AG09319 (cell line): ENCODE results near the gene TRIM22.
"Not testable (repeated sequence)": the region's sequence is repeated elsewhere in the genome, so short reads cannot be mapped to it uniquely, and the experiment has no call there.

Source experiments
- DNase-seq: peaks from one replicate; pipeline ENCODE4 v3.0.0-alpha.2; 2010; ENCODE audit warnings: low read depth; ENCODE audit errors: extremely low read depth
- TF ChIP-seq, protein P1 (sequence below): IDR thresholded peaks from 2 replicates; pipeline ENCODE4 v1.5.1; 2011; ENCODE audit warnings: low read depth, mild to moderate bottlenecking, inconsistent platforms, low read length, moderate library complexity

The TRIM22 gene

DNA sequence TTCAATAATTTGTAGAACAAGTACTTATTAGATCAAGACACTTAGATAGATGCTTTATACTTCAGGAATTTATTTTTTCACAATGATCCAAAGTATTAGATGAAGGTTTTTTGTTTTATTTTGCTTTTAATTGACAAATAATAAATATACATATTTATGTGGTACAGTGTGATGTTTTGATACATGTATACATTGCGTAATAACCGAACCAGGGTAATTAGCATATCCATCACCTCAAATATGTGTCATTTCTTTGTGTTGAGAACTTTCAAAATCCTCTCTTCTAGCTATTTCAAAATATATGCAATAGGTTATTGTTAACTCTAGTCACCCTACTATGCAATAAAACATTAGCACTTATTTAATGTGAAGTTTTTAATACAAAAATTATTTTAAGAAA lies 26.1 kb upstream of the TRIM22 start:
- no peak for DNase-seq
- TF ChIP-seq, protein P1, sequence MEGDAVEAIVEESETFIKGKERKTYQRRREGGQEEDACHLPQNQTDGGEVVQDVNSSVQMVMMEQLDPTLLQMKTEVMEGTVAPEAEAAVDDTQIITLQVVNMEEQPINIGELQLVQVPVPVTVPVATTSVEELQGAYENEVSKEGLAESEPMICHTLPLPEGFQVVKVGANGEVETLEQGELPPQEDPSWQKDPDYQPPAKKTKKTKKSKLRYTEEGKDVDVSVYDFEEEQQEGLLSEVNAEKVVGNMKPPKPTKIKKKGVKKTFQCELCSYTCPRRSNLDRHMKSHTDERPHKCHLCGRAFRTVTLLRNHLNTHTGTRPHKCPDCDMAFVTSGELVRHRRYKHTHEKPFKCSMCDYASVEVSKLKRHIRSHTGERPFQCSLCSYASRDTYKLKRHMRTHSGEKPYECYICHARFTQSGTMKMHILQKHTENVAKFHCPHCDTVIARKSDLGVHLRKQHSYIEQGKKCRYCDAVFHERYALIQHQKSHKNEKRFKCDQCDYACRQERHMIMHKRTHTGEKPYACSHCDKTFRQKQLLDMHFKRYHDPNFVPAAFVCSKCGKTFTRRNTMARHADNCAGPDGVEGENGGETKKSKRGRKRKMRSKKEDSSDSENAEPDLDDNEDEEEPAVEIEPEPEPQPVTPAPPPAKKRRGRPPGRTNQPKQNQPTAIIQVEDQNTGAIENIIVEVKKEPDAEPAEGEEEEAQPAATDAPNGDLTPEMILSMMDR: no peak

DNA sequence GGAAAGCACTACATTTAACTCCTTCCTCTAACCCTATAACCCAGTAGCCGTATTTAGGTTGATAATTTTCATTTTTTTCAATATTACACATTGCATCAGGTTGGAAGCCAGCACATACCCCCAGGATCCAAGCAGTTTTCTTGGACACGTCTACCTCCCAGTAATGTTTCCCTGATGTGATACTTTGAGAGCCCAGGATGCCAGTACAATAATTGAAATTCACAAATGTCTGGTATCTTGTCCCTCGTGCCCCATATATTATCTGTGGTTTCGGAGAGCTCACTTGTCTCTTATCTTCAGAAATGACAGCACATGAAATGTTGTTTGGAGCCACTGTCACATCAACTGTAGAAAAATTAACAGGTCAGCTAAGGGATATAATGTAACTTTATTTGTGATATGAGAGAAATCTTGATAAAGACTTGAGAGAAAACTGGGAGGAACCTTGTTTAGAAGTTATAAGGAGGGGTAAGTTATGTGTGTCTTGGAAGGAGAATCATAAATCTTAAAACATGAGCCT lies 24.5 kb upstream of the TRIM22 start:
- no peak for DNase-seq
- TF ChIP-seq, protein P1: no peak

DNA sequence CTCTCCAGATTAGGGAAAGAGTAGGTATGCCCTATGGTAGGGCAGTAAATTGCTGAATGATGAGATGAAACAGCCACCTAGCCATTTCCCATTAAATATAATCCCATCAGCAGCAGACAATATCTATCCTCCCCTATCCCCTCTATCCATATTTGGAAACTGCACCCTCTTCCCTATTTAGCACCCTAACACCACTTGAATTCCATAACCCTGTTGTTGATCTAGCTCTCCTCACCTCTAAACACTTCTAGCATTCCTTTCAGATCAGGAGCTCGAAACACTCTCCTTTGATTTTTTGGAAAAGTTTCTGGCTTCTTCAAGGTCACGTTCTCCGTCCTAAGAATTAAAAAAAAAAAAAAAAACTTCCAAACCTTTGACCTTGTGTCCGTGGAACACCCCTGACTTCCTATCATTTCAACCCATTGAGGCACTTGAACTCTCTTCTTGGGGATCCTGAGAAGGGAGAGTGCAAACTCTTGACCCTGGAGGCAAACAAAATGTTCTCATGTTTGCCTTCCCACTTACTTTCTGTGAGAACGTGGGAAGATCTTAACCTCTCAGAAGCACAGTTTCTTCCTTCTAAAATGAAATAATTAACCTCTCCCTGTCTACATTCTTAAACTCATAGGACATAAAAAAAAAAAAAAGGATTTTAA lies 23.7 kb upstream of the TRIM22 start:
- TF ChIP-seq, protein P1: no peak
- DNase-seq: no peak

DNA sequence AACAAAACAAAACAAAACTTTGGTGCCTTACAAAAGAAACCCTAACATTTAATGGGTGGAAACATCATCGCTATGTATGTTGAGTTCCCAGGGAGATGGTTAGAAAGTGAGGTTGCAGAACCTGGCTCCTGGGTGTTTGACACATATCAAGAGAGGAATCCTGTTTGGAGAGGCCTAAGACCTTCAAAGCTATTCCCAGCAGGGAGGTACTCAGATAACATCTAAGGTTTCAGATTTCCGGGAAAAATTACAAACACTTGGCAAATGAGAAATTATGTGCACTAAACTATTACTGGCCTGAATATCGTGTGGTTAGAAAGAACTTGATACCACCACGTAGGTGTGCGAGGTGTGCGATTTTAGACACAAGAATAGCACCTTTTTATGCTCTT lies 23.2 kb upstream of the TRIM22 start:
- TF ChIP-seq, protein P1: no peak
- DNase-seq: no peak

DNA sequence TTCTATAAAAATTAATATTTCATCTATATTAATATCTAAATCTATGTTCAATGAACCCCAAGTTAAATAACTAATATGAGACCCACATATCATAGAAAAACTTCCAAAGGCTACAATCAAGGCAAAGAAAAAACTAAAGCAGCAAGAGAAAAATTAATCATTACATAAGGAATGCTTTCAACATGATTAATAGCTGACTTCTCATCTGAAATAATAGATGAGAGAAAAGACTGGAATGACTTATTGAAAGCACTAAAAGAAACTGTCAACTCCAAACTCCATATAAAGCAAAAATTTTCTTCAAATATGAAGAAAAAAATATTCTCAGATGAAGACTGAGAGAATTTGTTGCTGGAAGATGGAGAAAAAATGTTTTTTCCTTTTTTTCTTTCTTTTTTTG lies 17.8 kb upstream of the TRIM22 start:
- DNase-seq: no peak
- TF ChIP-seq, protein P1: no peak

DNA sequence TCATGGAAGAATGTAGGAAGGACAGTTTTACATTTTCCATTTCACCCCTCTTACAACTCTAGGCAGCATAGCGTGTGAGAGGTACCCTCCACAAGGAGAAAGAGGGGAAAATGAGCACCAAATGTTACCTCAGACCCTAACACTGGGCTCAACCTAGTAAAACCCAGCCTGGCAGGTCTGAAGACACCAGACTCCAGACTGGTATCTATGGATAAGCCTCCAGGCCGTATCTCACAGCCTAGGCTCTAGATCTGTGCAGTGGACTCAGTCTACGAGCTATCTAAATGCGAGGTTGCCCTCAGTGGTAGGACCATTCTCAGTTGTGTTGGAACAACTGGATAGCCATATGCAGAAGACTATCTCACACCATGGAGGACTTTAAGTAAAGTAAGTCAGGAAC lies 15.2 kb upstream of the TRIM22 start:
- DNase-seq: no peak

DNA sequence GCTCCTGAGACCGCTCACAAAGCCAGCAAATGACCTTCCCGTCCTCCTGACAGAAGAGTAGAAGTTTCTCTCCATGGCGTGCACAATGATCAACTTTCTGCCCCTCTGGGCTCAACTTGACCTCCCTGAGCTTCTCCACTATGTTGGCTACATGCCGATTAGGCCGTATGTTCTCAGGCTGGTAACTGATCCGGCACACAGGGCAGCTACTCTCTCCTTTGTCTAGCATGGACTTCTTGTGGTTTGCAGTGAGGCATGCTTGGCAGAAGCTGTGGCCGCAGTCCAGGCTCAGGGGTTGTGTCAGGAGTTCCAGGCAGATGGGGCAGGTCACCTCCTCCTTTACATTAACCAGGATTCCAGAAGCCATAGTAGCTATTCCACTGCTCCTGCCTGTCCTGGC lies 9.8 kb upstream of the TRIM22 start:
- no peak for DNase-seq
- TF ChIP-seq, protein P1: no peak

More for the DNA sequence above, 15.2 kb upstream of the TRIM22 start:
- TF ChIP-seq, protein P1: no peak

DNA sequence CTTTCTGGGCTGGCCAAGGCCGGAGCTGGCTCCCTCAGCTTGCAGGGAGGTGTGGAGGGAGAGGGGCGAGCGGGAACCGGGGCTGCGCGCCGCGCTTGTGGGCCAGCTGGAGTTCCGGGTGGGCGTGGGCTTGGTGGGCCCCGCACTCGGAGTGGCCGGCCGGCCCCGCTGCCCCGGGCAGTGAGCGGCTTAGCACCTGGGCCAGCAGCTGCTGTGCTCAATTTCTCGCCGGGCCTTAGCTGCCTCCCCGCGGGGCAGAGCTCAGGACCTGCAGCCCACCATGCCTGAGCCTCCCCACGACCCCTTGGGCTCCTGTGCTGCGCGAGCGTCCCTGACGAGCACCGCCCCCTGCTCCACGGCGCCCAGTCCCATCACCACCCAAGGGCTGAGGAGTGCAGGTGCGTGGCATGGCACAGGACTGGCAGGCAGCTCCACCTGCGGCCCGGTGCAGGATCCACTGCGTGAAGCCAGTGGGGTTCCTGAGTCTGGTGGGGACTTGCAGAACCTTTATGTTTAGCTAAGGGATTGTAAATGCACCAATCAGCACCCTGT lies 6.6 kb upstream of the TRIM22 start:
- DNase-seq: not testable (repeated sequence)

DNA sequence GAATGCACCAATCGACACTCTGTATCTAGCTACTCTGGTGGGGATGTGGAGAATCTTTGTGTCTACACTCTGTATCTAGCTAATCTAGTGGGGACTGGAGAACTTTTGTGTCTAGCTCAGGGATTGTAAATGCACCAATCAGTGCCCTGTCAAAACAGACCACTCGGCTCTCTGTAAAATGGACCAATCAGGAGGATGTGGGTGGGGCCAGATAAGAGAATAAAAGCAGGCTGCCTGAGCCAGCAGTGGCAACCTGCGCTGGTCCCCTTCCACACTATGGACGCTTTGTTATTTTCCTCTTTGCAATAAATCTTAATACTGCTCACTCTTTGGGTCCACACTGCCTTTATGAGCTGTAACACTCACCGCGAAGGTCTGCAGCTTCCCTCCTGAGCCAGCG lies 6.0 kb upstream of the TRIM22 start:
- DNase-seq: not testable (repeated sequence)
